GM12865 (cell line): ENCODE results near the gene MFAP2.
"Not testable (repeated sequence)": the region's sequence is repeated elsewhere in the genome, so short reads cannot be mapped to it uniquely, and the experiment has no call there.

Experiments used
- DNase-seq: peaks from one replicate; pipeline ENCODE4 v3.0.0; 2010; ENCODE audit warnings: low read depth
- H3K4me3 ChIP-seq: 2 replicates; pipeline ENCODE4 v1.5.1; 2011; ENCODE audit warnings: mild to moderate bottlenecking, low read depth, low read length, control low read depth
- CTCF ChIP-seq: IDR thresholded peaks from 2 replicates; pipeline ENCODE4 v1.5.1; 2011; ENCODE audit warnings: low read length, control low read depth, low read depth, inconsistent platforms; ENCODE audit not compliant: insufficient read depth; ENCODE audit errors: missing control alignments

MFAP2 gene

GRCh38 chr1:16929146-16930041 is 51.0 kb downstream of the MFAP2 start:
- H3K4me3 ChIP-seq, DNase-seq: not testable (repeated sequence)

GRCh38 chr1:16927711-16928485 is 52.5 kb downstream of the MFAP2 start:
- no peak overlapping the region for H3K4me3 ChIP-seq
- no peak for DNase-seq
- TF ChIP-seq CTCF, result no peak

- no peak for TF ChIP-seq CTCF
Measured at GRCh38 chr1:16927256-16927655, 53.2 kb downstream of the MFAP2 start.

GRCh38 chr1:16926491-16927073 is 53.8 kb downstream of the MFAP2 start:
- TF ChIP-seq CTCF, result no peak
- H3K4me3 ChIP-seq, result no peak overlapping the region
- DNase-seq, result no peak

More at GRCh38 chr1:16927256-16927655, 53.2 kb downstream of the MFAP2 start:
- H3K4me3 ChIP-seq, result no peak overlapping the region
- DNase-seq, result no peak

GRCh38 chr1:16925635-16926490 is 54.6 kb downstream of the MFAP2 start:
- no peak overlapping the region for H3K4me3 ChIP-seq
- no peak for DNase-seq
- no peak for TF ChIP-seq CTCF

GRCh38 chr1:16924919-16925477 is 55.4 kb downstream of the MFAP2 start:
- no peak for TF ChIP-seq CTCF
- H3K4me3 ChIP-seq, result no peak overlapping the region
- no peak for DNase-seq
